Activated T-helper 1 cell treated with anti-CD3 and anti-CD28 coated beads, Interleukin-12 subunit alpha, Interleukin-12 subunit beta, Interleukin-2, Interleukin-4 antibody, amounts not matched to agents 30 ng/mL and 10 ng/mL and 1 ng/mL, durations not matched to agents 14 hours and 24 hours and 36 hours (primary cell): ENCODE measurements around the gene ASCL5. TPM values are rescaled to one million over a fixed set of nuclear protein-coding genes. Genes with fewer than 3 reads are reported as not detected.

Experiments
- DNase-seq: peaks from one replicate; pipeline ENCODE4 v3.0.0; 2021; ENCODE audit warnings: low spot score
- H3K27ac Mint-ChIP-seq: one replicate; pipeline ENCODE4 v1.8.0; 2021; ENCODE audit warnings: mild to moderate bottlenecking, mixed read lengths
- H3K27me3 Mint-ChIP-seq: one replicate; pipeline ENCODE4 v1.8.0; 2022; ENCODE audit warnings: mild to moderate bottlenecking, moderate library complexity, mixed read lengths; ENCODE audit not compliant: insufficient read depth
- H3K36me3 Mint-ChIP-seq: one replicate; pipeline ENCODE4 v1.8.0; 2021; ENCODE audit warnings: low read depth, mixed read lengths
- H3K4me1 Mint-ChIP-seq: one replicate; pipeline ENCODE4 v1.8.0; 2021; ENCODE audit warnings: low read depth, mixed read lengths
- H3K4me3 Mint-ChIP-seq: one replicate; pipeline ENCODE4 v1.8.0; 2021; ENCODE audit warnings: mild to moderate bottlenecking, moderate library complexity, mixed read lengths
- H3K9me3 Mint-ChIP-seq: one replicate; pipeline ENCODE4 v1.8.0; 2021; ENCODE audit warnings: mixed read lengths
- intact Hi-C: fragments of 100-400 bp; cut with micrococcal nuclease; formaldehyde crosslinking; loops from one replicate; pipeline ENCODE4 v1.15.1; 2024
- total RNA-seq: library from RNA; stranded (reverse); gene quantifications from 2 replicates; pipeline ENCODE4 v1.2.3, GENCODE V29; 2022

ASCL5 gene
- total RNA-seq, 1 donor from 2014 or later, result not detected

GRCh38 chr1:201137579-201138310 is 10.8 kb upstream of the ASCL5 start:
- Mint-ChIP-seq H3K36me3 (peaks cover 2% of the 10 kb centered on the region), H3K9me3 (no peaks in the 10 kb centered on the region), H3K4me1 (no peaks in the 10 kb centered on the region), H3K4me3 (no peak overlapping the region), H3K27ac (no peak overlapping the region), H3K27me3 (no peaks in the 10 kb centered on the region)
- DNase-seq, result no peak
- intact Hi-C loops, result no loop called here

GRCh38 chr1:201137024-201137392 is 10.0 kb upstream of the ASCL5 start:
- Mint-ChIP-seq H3K9me3 (no peaks in the 10 kb centered on the region), H3K4me1 (no peaks in the 10 kb centered on the region), H3K27ac (no peak overlapping the region), H3K4me3 (no peak overlapping the region), H3K27me3 (no peaks in the 10 kb centered on the region), H3K36me3 (peaks cover 2% of the 10 kb centered on the region)
- no peak for DNase-seq
- intact Hi-C loops, result no loop called here

- Mint-ChIP-seq H3K4me1 (no peaks in the 10 kb centered on the region), H3K27me3 (no peaks in the 10 kb centered on the region), H3K4me3 (no peak overlapping the region), H3K9me3 (no peaks in the 10 kb centered on the region), H3K27ac (no peak overlapping the region), H3K36me3 (peaks cover 2% of the 10 kb centered on the region)
- intact Hi-C loops, result no loop called here
- DNase-seq, result no peak
These were observed 9.5 kb upstream of the ASCL5 start for GRCh38 chr1:201136355-201137023.

GRCh38 chr1:201134405-201134804 is 7.4 kb upstream of the ASCL5 start:
- Mint-ChIP-seq H3K36me3 (peaks cover 2% of the 10 kb centered on the region), H3K4me3 (no peak overlapping the region), H3K9me3 (no peaks in the 10 kb centered on the region), H3K27ac (no peak overlapping the region), H3K27me3 (no peaks in the 10 kb centered on the region), H3K4me1 (no peaks in the 10 kb centered on the region)
- intact Hi-C loops, result no loop called here
- no peak for DNase-seq

- no peak for DNase-seq
- intact Hi-C loops, result no loop called here
- Mint-ChIP-seq H3K27me3 (no peaks in the 10 kb centered on the region), H3K36me3 (peaks cover 2% of the 10 kb centered on the region), H3K4me1 (no peaks in the 10 kb centered on the region), H3K9me3 (no peaks in the 10 kb centered on the region), H3K4me3 (no peak overlapping the region), H3K27ac (no peak overlapping the region)
These were observed 4.4 kb upstream of the ASCL5 start for GRCh38 chr1:201131398-201131797.

GRCh38 chr1:201128962-201129361 is 2.0 kb upstream of the ASCL5 start:
- no peaks in the 10 kb centered on the region for H3K36me3 Mint-ChIP-seq
- no peaks in the 10 kb centered on the region for H3K4me1 Mint-ChIP-seq
- DNase-seq, result no peak
- no peak overlapping the region for H3K27ac Mint-ChIP-seq
- no peak overlapping the region for H3K4me3 Mint-ChIP-seq
- no peaks in the 10 kb centered on the region for H3K9me3 Mint-ChIP-seq
- intact Hi-C loops, result no loop called here
- H3K27me3 Mint-ChIP-seq, result peaks cover 5% of the 10 kb centered on the region

- H3K4me1 Mint-ChIP-seq, result no peaks in the 10 kb centered on the region
- DNase-seq, result no peak
- no peak overlapping the region for H3K4me3 Mint-ChIP-seq
- intact Hi-C loops, result no loop called here
- H3K27me3 Mint-ChIP-seq, result peaks cover 5% of the 10 kb centered on the region
- no peaks in the 10 kb centered on the region for H3K36me3 Mint-ChIP-seq
- H3K27ac Mint-ChIP-seq, result no peak overlapping the region
- no peaks in the 10 kb centered on the region for H3K9me3 Mint-ChIP-seq
These were observed 1.5 kb upstream of the ASCL5 start for GRCh38 chr1:201128476-201128875.

- H3K27me3 Mint-ChIP-seq, result peaks cover 11% of the 10 kb centered on the region
- intact Hi-C loops, result no loop called here
- H3K4me3 Mint-ChIP-seq, result no peak overlapping the region
- H3K4me1 Mint-ChIP-seq, result no peaks in the 10 kb centered on the region
- H3K27ac Mint-ChIP-seq, result no peak overlapping the region
- no peak for DNase-seq
- H3K36me3 Mint-ChIP-seq, result no peaks in the 10 kb centered on the region
- no peaks in the 10 kb centered on the region for H3K9me3 Mint-ChIP-seq
These were observed 921 bp upstream of the ASCL5 start for GRCh38 chr1:201127755-201128455.

- intact Hi-C loops, result no loop called here
- no peaks in the 10 kb centered on the region for H3K36me3 Mint-ChIP-seq
- no peak overlapping the region for H3K27ac Mint-ChIP-seq
- H3K4me1 Mint-ChIP-seq, result no peaks in the 10 kb centered on the region
- no peak overlapping the region for H3K4me3 Mint-ChIP-seq
- peaks cover 21% of the 10 kb centered on the region for H3K27me3 Mint-ChIP-seq
- no peak for DNase-seq
- H3K9me3 Mint-ChIP-seq, result no peaks in the 10 kb centered on the region
These were observed 537 bp downstream of the ASCL5 start for GRCh38 chr1:201126463-201126831.

- no peak for DNase-seq
- Mint-ChIP-seq H3K27ac (no peak overlapping the region), H3K4me1 (no peaks in the 10 kb centered on the region), H3K36me3 (no peaks in the 10 kb centered on the region), H3K4me3 (no peak overlapping the region), H3K27me3 (peaks cover 24% of the 10 kb centered on the region), H3K9me3 (no peaks in the 10 kb centered on the region)
- intact Hi-C loops, result no loop called here
These were observed 1.2 kb downstream of the ASCL5 start for GRCh38 chr1:201125800-201126199.

- H3K4me3 Mint-ChIP-seq, result no peak overlapping the region
- intact Hi-C loops, result no loop called here
- H3K27me3 Mint-ChIP-seq, result peaks cover 25% of the 10 kb centered on the region
- no peak overlapping the region for H3K27ac Mint-ChIP-seq
- no peaks in the 10 kb centered on the region for H3K9me3 Mint-ChIP-seq
- DNase-seq, result no peak
- no peaks in the 10 kb centered on the region for H3K4me1 Mint-ChIP-seq
- no peaks in the 10 kb centered on the region for H3K36me3 Mint-ChIP-seq
These were observed 2.0 kb downstream of the ASCL5 start for GRCh38 chr1:201125019-201125418.

- peaks cover 28% of the 10 kb centered on the region for H3K27me3 Mint-ChIP-seq
- H3K4me1 Mint-ChIP-seq, result no peaks in the 10 kb centered on the region
- intact Hi-C loops, result no loop called here
- H3K36me3 Mint-ChIP-seq, result no peaks in the 10 kb centered on the region
- H3K27ac Mint-ChIP-seq, result no peak overlapping the region
- no peaks in the 10 kb centered on the region for H3K9me3 Mint-ChIP-seq
- H3K4me3 Mint-ChIP-seq, result no peak overlapping the region
- no peak for DNase-seq
These were observed 3.1 kb downstream of the ASCL5 start for GRCh38 chr1:201123866-201124265.

- H3K27me3 Mint-ChIP-seq, result peaks cover 35% of the 10 kb centered on the region
- intact Hi-C loops, result no loop called here
- no peak for DNase-seq
- no peaks in the 10 kb centered on the region for H3K9me3 Mint-ChIP-seq
- H3K27ac Mint-ChIP-seq, result no peak overlapping the region
- no peaks in the 10 kb centered on the region for H3K4me1 Mint-ChIP-seq
- no peaks in the 10 kb centered on the region for H3K36me3 Mint-ChIP-seq
- H3K4me3 Mint-ChIP-seq, result no peak overlapping the region
These were observed 4.5 kb downstream of the ASCL5 start for GRCh38 chr1:201122321-201122957.
